MM.1S (cell line): ENCODE results near the gene NDUFV2.
"Not testable (repeated sequence)": the region's sequence is repeated elsewhere in the genome, so short reads cannot be mapped to it uniquely, and the experiment has no call there.

Experiments used
- DNase-seq: peaks from one replicate; pipeline ENCODE4 v3.0.0-alpha.2; 2015
- H2AFZ ChIP-seq: fragments of 300-600 bp; sonication (generic); 2 replicates; pipeline ENCODE4 v1.6.0; 2016; ENCODE audit warnings: antibody characterized with exemption, low read length
- H3F3A ChIP-seq: fragments of 300-600 bp; sonication (generic); 2 replicates; pipeline ENCODE4 v1.6.1; 2016; ENCODE audit warnings: mild to moderate bottlenecking, antibody characterized with exemption, low read length, moderate library complexity, mixed read lengths; ENCODE audit not compliant: insufficient read depth
- H3K27ac ChIP-seq: fragments of 300-600 bp; sonication (generic); 2 replicates; pipeline ENCODE4 v1.5.1; 2016; ENCODE audit warnings: mild to moderate bottlenecking, low read length
- H3K27me3 ChIP-seq: fragments of 300-600 bp; sonication (generic); replicated peaks from 2 replicates; pipeline ENCODE4 v1.6.0; 2016; ENCODE audit warnings: low read length; ENCODE audit not compliant: insufficient read depth
- H3K36me3 ChIP-seq: fragments of 300-600 bp; sonication (generic); replicated peaks from 2 replicates; pipeline ENCODE4 v1.6.1; 2016; ENCODE audit warnings: mild to moderate bottlenecking, low read length, mixed read lengths; ENCODE audit not compliant: insufficient read depth
- H3K4me1 ChIP-seq: fragments of 300-600 bp; sonication (generic); 2 replicates; pipeline ENCODE4 v1.6.1; 2016; ENCODE audit warnings: low read length, mixed read lengths
- H3K4me2 ChIP-seq: fragments of 300-600 bp; sonication (generic); 2 replicates; pipeline ENCODE4 v1.6.0; 2016; ENCODE audit warnings: low read depth, low read length
- H3K4me3 ChIP-seq: fragments of 300-600 bp; sonication (generic); 2 replicates; pipeline ENCODE4 v1.5.1; 2016; ENCODE audit warnings: low read length, mixed read lengths
- H3K79me2 ChIP-seq: fragments of 300-600 bp; sonication (generic); 2 replicates; pipeline ENCODE4 v1.6.1; 2016; ENCODE audit warnings: mixed run types, low read length, mixed read lengths
- H3K9ac ChIP-seq: fragments of 300-600 bp; sonication (generic); 2 replicates; pipeline ENCODE4 v1.6.1; 2016; ENCODE audit warnings: low read length, mixed read lengths
- H3K9me2 ChIP-seq: fragments of 300-600 bp; sonication (generic); replicated peaks from 2 replicates; pipeline ENCODE4 v1.6.1; 2016; ENCODE audit warnings: mild to moderate bottlenecking, low read length, mixed read lengths; ENCODE audit not compliant: insufficient read depth
- H3K9me3 ChIP-seq: fragments of 300-600 bp; sonication (generic); replicated peaks from 2 replicates; pipeline ENCODE4 v1.6.1; 2016; ENCODE audit warnings: mild to moderate bottlenecking, low read length, mixed read lengths; ENCODE audit not compliant: insufficient read depth
- H4K20me1 ChIP-seq: fragments of 300-600 bp; sonication (generic); 2 replicates; pipeline ENCODE4 v1.6.1; 2016; ENCODE audit warnings: mild to moderate bottlenecking, low read length, moderate library complexity, mixed read lengths; ENCODE audit not compliant: insufficient read depth
- EZH2 ChIP-seq: fragments of 300-600 bp; sonication (generic); optimal IDR thresholded peaks from 2 replicates; pipeline ENCODE3; 2017; ENCODE audit warnings: low read depth, mild to moderate bottlenecking, antibody characterized with exemption, low read length, mixed read lengths
- EZH2phosphoT487 ChIP-seq: fragments of 300-600 bp; sonication (generic); IDR thresholded peaks from 2 replicates; pipeline ENCODE4 v1.6.1; 2018; ENCODE audit warnings: antibody characterized with exemption, low read length
- TF ChIP-seq, protein P1 (sequence below): fragments of 300-600 bp; sonication (generic); IDR thresholded peaks from 2 replicates; pipeline ENCODE4 v1.5.1; 2016; ENCODE audit warnings: antibody characterized with exemption, low read length, mixed read lengths

Gene NDUFV2

DNA sequence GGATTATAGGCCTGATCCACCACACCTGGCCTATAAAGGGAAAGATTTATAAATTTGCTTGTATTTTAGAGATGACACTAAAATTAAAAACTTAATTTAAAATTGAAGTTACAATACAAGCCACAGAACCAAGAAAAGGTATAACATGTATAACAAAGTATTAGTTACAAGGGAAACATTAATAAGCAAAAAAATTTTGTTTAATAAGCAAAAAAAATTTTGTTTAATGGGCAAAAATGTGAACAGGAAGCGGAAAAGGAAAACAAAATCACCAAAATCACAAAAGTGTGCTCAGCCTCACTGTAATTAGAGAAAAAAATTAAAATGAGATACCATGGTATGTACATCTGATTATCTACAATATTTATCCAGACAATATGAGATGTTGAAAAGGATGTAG is 15.9 kb upstream of the NDUFV2 start:
- Histone ChIP-seq H3K79me2 (peaks cover 21% of the 10 kb centered on the region), H3K9me2 (no peaks in the 10 kb centered on the region), H3K27me3 (no peaks in the 10 kb centered on the region), H3F3A (peaks cover 31% of the 10 kb centered on the region), H3K4me2 (no peak overlapping the region), H3K4me3 (no peak overlapping the region), H3K36me3 (no peaks in the 10 kb centered on the region), H3K4me1 (peaks cover 24% of the 10 kb centered on the region), H4K20me1 (no peaks in the 10 kb centered on the region), H3K9me3 (no peaks in the 10 kb centered on the region), H2AFZ (no peak overlapping the region), H3K27ac (no peak overlapping the region), H3K9ac (no peak overlapping the region)
- DNase-seq: no peak
- TF ChIP-seq, protein P1, sequence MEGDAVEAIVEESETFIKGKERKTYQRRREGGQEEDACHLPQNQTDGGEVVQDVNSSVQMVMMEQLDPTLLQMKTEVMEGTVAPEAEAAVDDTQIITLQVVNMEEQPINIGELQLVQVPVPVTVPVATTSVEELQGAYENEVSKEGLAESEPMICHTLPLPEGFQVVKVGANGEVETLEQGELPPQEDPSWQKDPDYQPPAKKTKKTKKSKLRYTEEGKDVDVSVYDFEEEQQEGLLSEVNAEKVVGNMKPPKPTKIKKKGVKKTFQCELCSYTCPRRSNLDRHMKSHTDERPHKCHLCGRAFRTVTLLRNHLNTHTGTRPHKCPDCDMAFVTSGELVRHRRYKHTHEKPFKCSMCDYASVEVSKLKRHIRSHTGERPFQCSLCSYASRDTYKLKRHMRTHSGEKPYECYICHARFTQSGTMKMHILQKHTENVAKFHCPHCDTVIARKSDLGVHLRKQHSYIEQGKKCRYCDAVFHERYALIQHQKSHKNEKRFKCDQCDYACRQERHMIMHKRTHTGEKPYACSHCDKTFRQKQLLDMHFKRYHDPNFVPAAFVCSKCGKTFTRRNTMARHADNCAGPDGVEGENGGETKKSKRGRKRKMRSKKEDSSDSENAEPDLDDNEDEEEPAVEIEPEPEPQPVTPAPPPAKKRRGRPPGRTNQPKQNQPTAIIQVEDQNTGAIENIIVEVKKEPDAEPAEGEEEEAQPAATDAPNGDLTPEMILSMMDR: no peak

GRCh38 chr18:9087144-9087543 is 15.4 kb upstream of the NDUFV2 start:
- peaks cover 21% of the 10 kb centered on the region for H3K79me2 ChIP-seq
- H2AFZ ChIP-seq: no peak overlapping the region
- no peaks in the 10 kb centered on the region for H3K36me3 ChIP-seq
- H3K4me2 ChIP-seq: no peak overlapping the region
- peaks cover 24% of the 10 kb centered on the region for H3K4me1 ChIP-seq
- no peak overlapping the region for H3K9ac ChIP-seq
- peaks cover 26% of the 10 kb centered on the region for H3F3A ChIP-seq
- no peak overlapping the region for H3K4me3 ChIP-seq
- DNase-seq: no peak
- no peaks in the 10 kb centered on the region for H3K27me3 ChIP-seq
- no peaks in the 10 kb centered on the region for H3K9me2 ChIP-seq
- no peaks in the 10 kb centered on the region for H3K9me3 ChIP-seq
- TF ChIP-seq EZH2phosphoT487 (no peak), EZH2 (no peak)
- TF ChIP-seq, protein P1: no peak
- no peak overlapping the region for H3K27ac ChIP-seq
- no peaks in the 10 kb centered on the region for H4K20me1 ChIP-seq

DNA sequence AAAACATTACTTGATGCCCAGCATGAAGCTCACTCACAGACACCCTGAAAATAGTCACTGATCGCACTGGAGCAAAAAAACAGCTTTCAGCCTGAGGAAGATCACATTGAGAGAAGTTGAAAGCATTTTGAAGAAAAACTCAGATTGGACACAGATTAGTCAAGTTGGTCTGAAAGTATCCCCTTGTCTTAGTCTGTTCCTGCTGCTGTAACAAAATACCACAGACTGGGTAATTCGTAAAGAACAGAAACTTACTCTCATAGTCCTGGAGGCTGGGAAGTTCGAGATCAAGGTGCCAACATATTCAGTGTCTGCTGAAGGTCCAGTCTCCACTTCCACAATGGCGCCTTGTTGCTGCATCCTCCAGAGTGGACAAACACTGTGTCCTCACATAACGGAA is 14.2 kb upstream of the NDUFV2 start:
- no peak overlapping the region for H3K4me2 ChIP-seq
- peaks cover 21% of the 10 kb centered on the region for H3K79me2 ChIP-seq
- TF ChIP-seq EZH2phosphoT487 (no peak), EZH2 (no peak)
- TF ChIP-seq, protein P1: no peak
- H3K4me3 ChIP-seq: no peak overlapping the region
- H3K27me3 ChIP-seq: no peaks in the 10 kb centered on the region
- no peak overlapping the region for H2AFZ ChIP-seq
- H3K4me1 ChIP-seq: peaks cover 16% of the 10 kb centered on the region
- H3K27ac ChIP-seq: no peak overlapping the region
- H3K9ac ChIP-seq: no peak overlapping the region
- H3K9me3 ChIP-seq: no peaks in the 10 kb centered on the region
- H3K9me2 ChIP-seq: no peaks in the 10 kb centered on the region
- peaks cover 16% of the 10 kb centered on the region for H3F3A ChIP-seq
- H3K36me3 ChIP-seq: no peaks in the 10 kb centered on the region
- no peak for DNase-seq
- H4K20me1 ChIP-seq: no peaks in the 10 kb centered on the region

DNA sequence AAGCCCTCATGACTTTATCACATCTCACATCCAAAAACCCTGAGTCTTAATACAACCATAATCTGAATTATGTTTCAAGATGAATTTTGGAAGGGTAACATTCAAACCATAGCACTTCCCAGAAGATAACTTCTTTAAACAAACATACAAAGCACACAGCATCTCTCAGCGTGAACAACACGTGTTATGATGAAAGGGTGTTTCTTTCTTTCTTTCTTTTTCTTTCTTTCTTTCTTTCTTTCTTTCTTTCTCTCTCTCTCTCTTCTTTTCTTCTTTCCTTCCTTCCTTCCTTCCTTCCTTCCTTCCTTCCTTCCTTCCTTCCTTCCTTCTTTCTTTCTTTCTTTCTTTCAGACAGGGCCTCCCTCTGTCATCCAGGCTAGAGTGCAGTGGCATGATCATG is 13.8 kb upstream of the NDUFV2 start:
- H3K4me3 ChIP-seq, H3K9me3 ChIP-seq, H3K4me2 ChIP-seq, H4K20me1 ChIP-seq, H3K36me3 ChIP-seq, H3K27ac ChIP-seq, H2AFZ ChIP-seq, H3K9ac ChIP-seq, H3K9me2 ChIP-seq, H3K27me3 ChIP-seq, DNase-seq: not testable (repeated sequence)
- Histone ChIP-seq H3K79me2 (peaks cover 21% of the 10 kb centered on the region), H3F3A (peaks cover 11% of the 10 kb centered on the region), H3K4me1 (peaks cover 12% of the 10 kb centered on the region)
